Activated T-helper 9 cell treated with anti-CD3 and anti-CD28 coated beads, Interleukin-2, amount 50 U/mL, for 16 hours (primary cell): ENCODE results near the gene FHAD1.
"Not testable (repeated sequence)": the region's sequence is repeated elsewhere in the genome, so short reads cannot be mapped to it uniquely, and the experiment has no call there.

ENCODE experiments used
- DNase-seq: peaks from one replicate; pipeline ENCODE4 v3.0.0-alpha.2; 2020; ENCODE audit warnings: low read depth

Gene FHAD1

GRCh38 chr1:15370781-15371520 is 123.9 kb downstream of the FHAD1 start:
- no peak for DNase-seq

GRCh38 chr1:15371610-15372545 is 124.9 kb downstream of the FHAD1 start:
- no peak for DNase-seq

GRCh38 chr1:15378729-15379128 is 131.7 kb downstream of the FHAD1 start:
- no peak for DNase-seq

- not testable (repeated sequence) for DNase-seq
Measured at GRCh38 chr1:15379151-15379550, 132.1 kb downstream of the FHAD1 start.

- DNase-seq, result no peak
Measured at GRCh38 chr1:15380601-15381508, 133.8 kb downstream of the FHAD1 start.

- DNase-seq, result no peak
Measured at GRCh38 chr1:15381805-15382204, 134.8 kb downstream of the FHAD1 start.

- DNase-seq, result no peak
Measured at GRCh38 chr1:15382601-15383518, 135.8 kb downstream of the FHAD1 start.

- no peak for DNase-seq
Measured at GRCh38 chr1:15383810-15384209, 136.8 kb downstream of the FHAD1 start.

GRCh38 chr1:15384301-15384901 is 137.4 kb downstream of the FHAD1 start:
- no peak for DNase-seq

GRCh38 chr1:15385420-15385819 is 138.4 kb downstream of the FHAD1 start:
- DNase-seq, result no peak

- DNase-seq, result no peak
Measured at GRCh38 chr1:15386164-15386749, 139.2 kb downstream of the FHAD1 start.

- no peak for DNase-seq
Measured at GRCh38 chr1:15388201-15388880, 141.3 kb downstream of the FHAD1 start.

GRCh38 chr1:15389828-15390227 is 142.8 kb downstream of the FHAD1 start:
- not testable (repeated sequence) for DNase-seq

- DNase-seq, result no peak
Measured at GRCh38 chr1:15390667-15391066, 143.6 kb downstream of the FHAD1 start.

GRCh38 chr1:15391366-15391765 is 144.3 kb downstream of the FHAD1 start:
- DNase-seq, result no peak

- DNase-seq, result no peak
Measured at GRCh38 chr1:15393475-15394257, 146.6 kb downstream of the FHAD1 start.

- no peak for DNase-seq
Measured at GRCh38 chr1:15394258-15394690, 147.3 kb downstream of the FHAD1 start.

- DNase-seq, result no peak
Measured at GRCh38 chr1:15397236-15397635, 150.2 kb downstream of the FHAD1 start.

- no peak for DNase-seq
Measured at GRCh38 chr1:15399710-15400109, 152.7 kb downstream of the FHAD1 start.
